CD4-positive, CD25-positive, alpha-beta regulatory T cell (primary cell): ENCODE measurements around the gene DHX35. TPM values are rescaled to one million over a fixed set of nuclear protein-coding genes. Genes with fewer than 3 reads are reported as not detected.

Experiments used
- ATAC-seq, 2 donors: fragments of 150-1000 bp; cut with Tn5 transposase; one replicate each; pipeline ENCODE4 v1.10.0; 2021; ENCODE audit warnings: low read depth in 2 of 2, moderate number of reproducible peaks in 2 of 2, moderate library complexity in 1 of 2
- DNase-seq, 3 donors: peaks; one replicate each; pipeline versions ENCODE4 v3.0.0 to v3.0.0-alpha.2; 2012 to 2022; ENCODE audit warnings: mixed read lengths in 1 of 3
- H3K27ac ChIP-seq: one replicate; pipeline ENCODE4 v1.7.0; 2013; ENCODE audit warnings: mild to moderate bottlenecking, low read length; ENCODE audit not compliant: insufficient read depth, poor library complexity, severe bottlenecking
- H3K27me3 ChIP-seq: one replicate; pipeline ENCODE4 v1.7.0; 2013; ENCODE audit warnings: low read length; ENCODE audit not compliant: control insufficient read depth, insufficient read depth
- H3K36me3 ChIP-seq: one replicate; pipeline ENCODE4 v1.7.0; 2013; ENCODE audit warnings: mild to moderate bottlenecking, low read length, moderate library complexity; ENCODE audit not compliant: control insufficient read depth, insufficient read depth
- H3K4me1 ChIP-seq: 2 replicates; pipeline ENCODE4 v1.7.0; 2013; ENCODE audit warnings: mild to moderate bottlenecking, low read length; ENCODE audit not compliant: insufficient read depth, control insufficient read depth, poor library complexity, severe bottlenecking
- H3K4me3 ChIP-seq: one replicate; pipeline ENCODE4 v1.7.0; 2013; ENCODE audit warnings: low read depth, mild to moderate bottlenecking, low read length, moderate library complexity
- H3K9me3 ChIP-seq, 2 experiments: 1 replicate in 1 of 2; 2 replicates in 1 of 2; pipeline ENCODE4 v1.7.0; 2013; ENCODE audit warnings: low read length in 2 of 2, mild to moderate bottlenecking in 1 of 2, moderate library complexity in 1 of 2; ENCODE audit not compliant: control insufficient read depth in 2 of 2
- H3K27ac Mint-ChIP-seq, 3 donors: one replicate each; pipeline ENCODE4 v1.8.0; 2020 to 2022; ENCODE audit warnings: mild to moderate bottlenecking in 3 of 3, mixed read lengths in 3 of 3, moderate library complexity in 2 of 3
- H3K27me3 Mint-ChIP-seq: one replicate; pipeline ENCODE4 v1.8.0; 2022; ENCODE audit warnings: mild to moderate bottlenecking, mixed read lengths
- H3K36me3 Mint-ChIP-seq: one replicate; pipeline ENCODE4 v1.8.0; 2020; ENCODE audit warnings: mixed read lengths
- H3K4me1 Mint-ChIP-seq, 4 donors: one replicate each; pipeline ENCODE4 v1.8.0; 2020 to 2022; ENCODE audit warnings: mixed read lengths in 4 of 4, mild to moderate bottlenecking in 1 of 4
- H3K4me3 Mint-ChIP-seq, 4 donors: one replicate each; pipeline ENCODE4 v1.8.0; 2020 to 2022; ENCODE audit warnings: mild to moderate bottlenecking in 4 of 4, mixed read lengths in 4 of 4, moderate library complexity in 3 of 4
- H3K9me3 Mint-ChIP-seq, 7 donors: one replicate each; pipeline ENCODE4 v1.8.0; 2020 to 2022; ENCODE audit warnings: mixed read lengths in 7 of 7, mild to moderate bottlenecking in 3 of 7, moderate library complexity in 2 of 7
- polyA plus RNA-seq, 4 donors: library from polyadenylated mRNA; unstranded; fragments of 300-500 nt; fragmentation: Illumina TruSeq; gene quantifications; one replicate each; pipeline ENCODE4 v1.2.3, GENCODE V29; 2021
- total RNA-seq: library from RNA; stranded (reverse); gene quantifications from one replicate; pipeline ENCODE4 v1.2.3, GENCODE V29; 2022

DHX35 gene
- 12.4 TPM for total RNA-seq
- 1 to 10 TPM; 4.0 to 5.8 (median 5.3) TPM for polyA plus RNA-seq

- Mint-ChIP-seq H3K27me3 (no peaks in the 10 kb centered on the region), H3K36me3 (peaks cover 3% of the 10 kb centered on the region), H3K9me3 (no peaks in the 10 kb centered on the region), H3K4me1 (peaks cover 11 to 34% (median 28%) of the 10 kb centered on the region in 4 donors), H3K4me3 (peak within 1 kb of the TSS; percentile 96 to 98 (median 96)), H3K27ac (peak within 1 kb of the TSS; percentile 97 to 99 (median 98))
- DNase-seq (peak; percentile 98 to 99 (median 98)), ATAC-seq (peak; percentile 99 to 100)
- no peaks in the 10 kb centered on the region for H3K9me3 ChIP-seq
- peaks cover 3% of the 10 kb centered on the region for H3K36me3 ChIP-seq
- peak within 1 kb of the TSS; percentile 90 for H3K4me3 ChIP-seq
- H3K4me1 ChIP-seq = peaks cover 14% of the 10 kb centered on the region
- H3K27ac ChIP-seq = peak within 1 kb of the TSS; percentile 85
- H3K27me3 ChIP-seq = no peaks in the 10 kb centered on the region
Observed at GRCh38 chr20:38962044-38962927, at the start of gene DHX35. Gene DHX35, plus strand, starts transcription at chr20:38962344. Its CDS starts 24 bp downstream, at chr20:38962368.

GRCh38 chr20:38915355-38915754 lies 46.8 kb upstream of the DHX35 start:
- Histone ChIP-seq H3K27ac (no peak overlapping the region), H3K4me3 (no peak overlapping the region), H3K4me1 (no peaks in the 10 kb centered on the region), H3K27me3 (no peaks in the 10 kb centered on the region), H3K9me3 (no peaks in the 10 kb centered on the region), H3K36me3 (peaks cover 74% of the 10 kb centered on the region)
- DNase-seq = no peak
- no peak for ATAC-seq
- Mint-ChIP-seq H3K4me1 (no peaks in the 10 kb centered on the region), H3K4me3 (no peak overlapping the region), H3K27me3 (no peaks in the 10 kb centered on the region), H3K36me3 (peaks cover 32% of the 10 kb centered on the region), H3K27ac (no peak overlapping the region), H3K9me3 (no peaks in the 10 kb centered on the region)

GRCh38 chr20:38917657-38918056 lies 44.5 kb upstream of the DHX35 start:
- Histone ChIP-seq H3K27ac (no peak overlapping the region), H3K9me3 (no peaks in the 10 kb centered on the region), H3K4me3 (no peak overlapping the region), H3K4me1 (no peaks in the 10 kb centered on the region), H3K27me3 (no peaks in the 10 kb centered on the region), H3K36me3 (peaks cover 80% of the 10 kb centered on the region)
- Mint-ChIP-seq H3K27ac (no peak overlapping the region), H3K9me3 (no peaks in the 10 kb centered on the region), H3K36me3 (peaks cover 31% of the 10 kb centered on the region), H3K4me3 (no peak overlapping the region), H3K27me3 (no peaks in the 10 kb centered on the region), H3K4me1 (no peaks in the 10 kb centered on the region)
- DNase-seq = no peak
- ATAC-seq = no peak

GRCh38 chr20:38918172-38918571 lies 44.0 kb upstream of the DHX35 start:
- Mint-ChIP-seq H3K4me3 (no peak overlapping the region), H3K9me3 (no peaks in the 10 kb centered on the region), H3K4me1 (no peaks in the 10 kb centered on the region), H3K27me3 (no peaks in the 10 kb centered on the region), H3K27ac (no peak overlapping the region), H3K36me3 (peaks cover 31% of the 10 kb centered on the region)
- ATAC-seq = no peak
- H3K36me3 ChIP-seq = peaks cover 76% of the 10 kb centered on the region
- H3K4me1 ChIP-seq = no peaks in the 10 kb centered on the region
- no peaks in the 10 kb centered on the region for H3K9me3 ChIP-seq
- no peaks in the 10 kb centered on the region for H3K27me3 ChIP-seq
- H3K4me3 ChIP-seq = no peak overlapping the region
- H3K27ac ChIP-seq = no peak overlapping the region
- no peak for DNase-seq

- Mint-ChIP-seq H3K27me3 (no peaks in the 10 kb centered on the region), H3K36me3 (peaks cover 20% of the 10 kb centered on the region), H3K27ac (no peak overlapping the region), H3K4me3 (no peak overlapping the region), H3K9me3 (no peaks in the 10 kb centered on the region), H3K4me1 (peaks cover 0 to under 1% (median 0%) of the 10 kb centered on the region in 4 donors)
- Histone ChIP-seq H3K36me3 (peaks cover 67% of the 10 kb centered on the region), H3K27ac (no peak overlapping the region), H3K9me3 (no peaks in the 10 kb centered on the region), H3K4me3 (no peak overlapping the region), H3K4me1 (no peaks in the 10 kb centered on the region), H3K27me3 (no peaks in the 10 kb centered on the region)
- no peak for DNase-seq
- no peak for ATAC-seq
Observed at GRCh38 chr20:38919683-38920082, 42.5 kb upstream of the DHX35 start.

GRCh38 chr20:38920411-38920810 lies 41.7 kb upstream of the DHX35 start:
- Mint-ChIP-seq H3K4me1 (peaks cover 0 to 6% (median 2%) of the 10 kb centered on the region in 4 donors), H3K27me3 (no peaks in the 10 kb centered on the region), H3K4me3 (no peak overlapping the region), H3K27ac (peak overlapping the region in 1 of 3 donors; percentile 62), H3K36me3 (peaks cover 16% of the 10 kb centered on the region), H3K9me3 (no peaks in the 10 kb centered on the region)
- no peak for ATAC-seq
- peaks cover 61% of the 10 kb centered on the region for H3K36me3 ChIP-seq
- no peaks in the 10 kb centered on the region for H3K9me3 ChIP-seq
- DNase-seq = no peak
- H3K27ac ChIP-seq = no peak overlapping the region
- H3K4me1 ChIP-seq = no peaks in the 10 kb centered on the region
- no peaks in the 10 kb centered on the region for H3K27me3 ChIP-seq
- H3K4me3 ChIP-seq = no peak overlapping the region

GRCh38 chr20:38920851-38921250 lies 41.3 kb upstream of the DHX35 start:
- no peaks in the 10 kb centered on the region for H3K9me3 ChIP-seq
- peaks cover 0 to 6% (median 2%) of the 10 kb centered on the region in 4 donors for H3K4me1 Mint-ChIP-seq
- H3K4me1 ChIP-seq = no peaks in the 10 kb centered on the region
- no peak overlapping the region for H3K4me3 ChIP-seq
- DNase-seq (no peak), ATAC-seq (no peak)
- H3K4me3 Mint-ChIP-seq = peak overlapping the region in 1 of 4 donors; percentile 51
- no peak overlapping the region for H3K27ac Mint-ChIP-seq
- no peaks in the 10 kb centered on the region for H3K27me3 Mint-ChIP-seq
- peaks cover 56% of the 10 kb centered on the region for H3K36me3 ChIP-seq
- H3K27me3 ChIP-seq = no peaks in the 10 kb centered on the region
- no peak overlapping the region for H3K27ac ChIP-seq
- H3K9me3 Mint-ChIP-seq = no peaks in the 10 kb centered on the region
- H3K36me3 Mint-ChIP-seq = peaks cover 12% of the 10 kb centered on the region
